Right lobe of liver (tissue), 6 donors: ENCODE results near the gene SLC25A42. TPM values are rescaled to one million over a fixed set of nuclear protein-coding genes. Genes with fewer than 3 reads are reported as not detected.

Experiments used
- ATAC-seq, 4 donors: fragments of 200-7000 bp; cut with Tn5 transposase; one replicate each; pipeline ENCODE4 v1.9.1; 2020; ENCODE audit warnings: mild to moderate bottlenecking in 4 of 4, moderate library complexity in 4 of 4
- DNase-seq, 3 donors: peaks; one replicate each; pipeline ENCODE4 v3.0.0-alpha.2; 2020
- H3K27ac ChIP-seq, 3 donors: fragments of 200-600 bp; one replicate each; pipeline ENCODE4 v1.8.0; 2022
- H3K27me3 ChIP-seq, 2 donors: fragments of 200-600 bp; one replicate each; pipeline ENCODE4 v1.8.0; 2022
- H3K36me3 ChIP-seq, 4 donors: fragments of 200-600 bp; sonication (generic) in 1 of 4; one replicate each; pipeline versions ENCODE4 v1.5.1 to v1.8.0; 2017 to 2022; ENCODE audit warnings: control low read depth in 1 of 4
- H3K4me1 ChIP-seq, 4 donors: fragments of 200-600 bp; sonication (generic) in 1 of 4; one replicate each; pipeline versions ENCODE4 v1.5.1 to v1.8.0; 2017 to 2022; ENCODE audit warnings: control low read depth in 1 of 4
- H3K4me3 ChIP-seq, 3 donors: fragments of 200-600 bp; one replicate each; pipeline ENCODE4 v1.8.0; 2022
- H3K9me3 ChIP-seq, 4 donors: fragments of 200-600 bp; sonication (generic) in 1 of 4; one replicate each; pipeline versions ENCODE4 v1.5.1 to v1.8.0; 2017 to 2022; ENCODE audit warnings: control low read depth in 1 of 4
- CTCF ChIP-seq, 4 donors: fragments of 200-600 bp in 3 of 4; fragments of 450-650 bp in 1 of 4; IDR thresholded peaks; one replicate each; pipeline versions ENCODE4 v1.5.1 to v1.8.0; 2016 to 2022; ENCODE audit warnings: antibody characterized with exemption in 4 of 4, mild to moderate bottlenecking in 2 of 4
- POLR2A ChIP-seq: fragments of 450-650 bp; IDR thresholded peaks from one replicate; pipeline ENCODE4 v1.6.1; 2017; ENCODE audit warnings: antibody characterized with exemption, mild to moderate bottlenecking
- WGBS: methylation state at CpG from one replicate; pipeline ENCODE4 v1.1.6; 2018; ENCODE audit warnings: low coverage, low lambda C conversion rate; ENCODE audit not compliant: insufficient coverage; ENCODE audit errors: missing lambda C conversion rate; 5-methylcytosine and 5-hydroxymethylcytosine counted together
- intact Hi-C, 2 donors: fragments of 100-400 bp; cut with DNase I; formaldehyde crosslinking; loops; one replicate each; pipeline versions ENCODE4 v1.11.2 to v1.14.1; 2022
- total RNA-seq, 6 experiments: library from RNA; depleted of rRNA in 2 of 6; stranded (reverse); fragments of >200 nt in 2 of 6; fragmentation: NEBNext Ultra II Directional in 3 of 6; extraction: Animal tissue kit (Norgen Biotek cat#: 25700) in 3 of 6; gene quantifications; one replicate each; pipeline versions ENCODE4 v1.1.0 to v1.2.4, GENCODE V29; 2016 to 2023
- donor health status: DM: no; HTN: yes; CAD: no.
- donor health status: DM: no; HTN: no; CAD: no.
- donor health status: DM: no; HTN: no; CAD: no.
- donor health status: DM: no; HTN: yes; CAD: no.
- donor health status: DM: no; HTN: yes; CAD: no.

Gene SLC25A42
- total RNA-seq, 6 experiments from 2014 or later = 20.7 to 80.7 (median 69.7) TPM

- Histone ChIP-seq H3K4me3 (no peak overlapping the region), H3K27me3 (no peaks in the 10 kb centered on the region), H3K36me3 (peaks cover 0 to 15% (median 7%) of the 10 kb centered on the region in 4 donors), H3K4me1 (peaks cover 0 to 48% (median 11%) of the 10 kb centered on the region in 4 donors), H3K27ac (no peak overlapping the region), H3K9me3 (no peaks in the 10 kb centered on the region)
- DNase-seq (no peak), ATAC-seq (no peak)
- intact Hi-C loops = loop anchor here (10.0 kb wide), 1 partner anchor 60 kb away; no protein-coding TSS in a partner anchor
- WGBS = 53% methylated on average over 6 of the region's 19 CpGs
- TF ChIP-seq CTCF (IDR thresholded peaks at IDR 0.05) = no peak
- no peak for TF ChIP-seq POLR2A
Measured at GRCh38 chr19:19054939-19055440, 8.8 kb upstream of the SLC25A42 start.

- no peak for ATAC-seq
- peaks cover 0 to 15% (median 7%) of the 10 kb centered on the region in 4 donors for H3K36me3 ChIP-seq
- whole genome bisulfite sequencing = 51% methylated on average over 5 of the region's 13 CpGs
- H3K27me3 ChIP-seq = no peaks in the 10 kb centered on the region
- intact Hi-C loops = loop anchor here (10.0 kb wide), 1 partner anchor 59 kb away; no protein-coding TSS in a partner anchor
- no peak overlapping the region for H3K27ac ChIP-seq
- TF ChIP-seq POLR2A = no peak
- no peak for TF ChIP-seq CTCF (IDR thresholded peaks at IDR 0.05)
- H3K4me1 ChIP-seq = peaks cover 0 to 49% (median 11%) of the 10 kb centered on the region in 4 donors
- no peak for DNase-seq
- no peak overlapping the region for H3K4me3 ChIP-seq
- H3K9me3 ChIP-seq = no peaks in the 10 kb centered on the region
Measured at GRCh38 chr19:19055701-19056100, 8.1 kb upstream of the SLC25A42 start.

GRCh38 chr19:19056636-19057275 is 7.0 kb upstream of the SLC25A42 start:
- no peaks in the 10 kb centered on the region for H3K27me3 ChIP-seq
- H3K4me3 ChIP-seq = no peak overlapping the region
- ATAC-seq (peak in 2 of 4 donors; percentile 1 to 11), DNase-seq (no peak)
- WGBS = 19% methylated on average over 4 of the region's 9 CpGs
- peaks cover 0 to 15% (median 7%) of the 10 kb centered on the region in 4 donors for H3K36me3 ChIP-seq
- TF ChIP-seq POLR2A = no peak
- TF ChIP-seq CTCF (IDR thresholded peaks at IDR 0.05) = no peak
- intact Hi-C loops = loop anchor here (10.0 kb wide), 1 partner anchor 58 kb away; no protein-coding TSS in a partner anchor
- H3K27ac ChIP-seq = peak overlapping the region in 2 of 3 donors; percentile 4 to 18
- H3K4me1 ChIP-seq = peaks cover 0 to 56% (median 15%) of the 10 kb centered on the region in 4 donors
- H3K9me3 ChIP-seq = no peaks in the 10 kb centered on the region

GRCh38 chr19:19057317-19057716 is 6.5 kb upstream of the SLC25A42 start:
- ATAC-seq (no peak), DNase-seq (no peak)
- Histone ChIP-seq H3K27ac (peak overlapping the region in 1 of 3 donors; percentile 18), H3K4me3 (no peak overlapping the region), H3K9me3 (no peaks in the 10 kb centered on the region), H3K36me3 (peaks cover 0 to 15% (median 7%) of the 10 kb centered on the region in 4 donors), H3K4me1 (peaks cover 0 to 59% (median 16%) of the 10 kb centered on the region in 4 donors), H3K27me3 (no peaks in the 10 kb centered on the region)
- intact Hi-C loops = loop anchor here (10.0 kb wide), 1 partner anchor 57 kb away; no protein-coding TSS in a partner anchor
- no peak for TF ChIP-seq POLR2A
- TF ChIP-seq CTCF (IDR thresholded peaks at IDR 0.05) = no peak
- WGBS = 0% methylated on average over 1 of the region's 13 CpGs
